HCT116 (cell line): ENCODE results near the gene ERBB4. TPM values are rescaled to one million over a fixed set of nuclear protein-coding genes. Genes with fewer than 3 reads are reported as not detected.

Source experiments
- ATAC-seq: fragments of 200-7000 bp; cut with Tn5 transposase; 2 replicates; pipeline ENCODE4 v1.9.1; 2020; ENCODE audit warnings: mild to moderate bottlenecking, moderate library complexity
- BruUV-seq: library from RNA; stranded (reverse); fragments of 400-500 nt; replicated peaks from 2 replicates; lab custom pipeline; 2021; lab: Mats Ljungman, UMichigan
- CTCF ChIA-PET: fragments of 300-600 bp; sonication (Branson Sonifier 250); formaldehyde crosslinking; loops from one replicate; lab custom pipeline; 2021; ENCODE audit warnings: antibody characterized with exemption; lab: Charles Lee
- POLR2A ChIA-PET: fragments of 300-600, 350-600 bp; sonication (Branson Sonifier 250); formaldehyde crosslinking; loops from one replicate; lab custom pipeline; 2021; ENCODE audit warnings: antibody characterized with exemption; lab: Charles Lee
- RAD21 ChIA-PET, 2 experiments: fragments of 300-600 bp; sonication (Branson Sonifier 250); formaldehyde crosslinking; loops; one replicate each; lab custom pipeline; 2023; ENCODE audit warnings: low total read pairs in 2 of 2; ENCODE audit not compliant: uncharacterized antibody in 2 of 2, unreplicated experiment in 2 of 2, low non-redundant PET in 1 of 2; lab: Charles Lee
- DNase-seq: peaks from one replicate; pipeline ENCODE4 v3.0.0-alpha.2; 2010; ENCODE audit warnings: low read depth, low spot score
- H2AFZ ChIP-seq: fragments of 200-600 bp; shearing (Covaris generic), sonication (generic); 2 replicates; pipeline ENCODE4 v1.6.1; 2017; ENCODE audit warnings: low read depth, mixed run types, mixed read lengths, antibody characterized with exemption, low read length; ENCODE audit not compliant: poor library complexity, severe bottlenecking
- H3K27ac ChIP-seq: 2 replicates; pipeline ENCODE4 v1.5.1; 2012; ENCODE audit warnings: low read depth, low read length
- H3K27me3 ChIP-seq: fragments of 200-600 bp; sonication (generic); 2 replicates; pipeline ENCODE4 v1.6.1; 2016; ENCODE audit warnings: mixed run types, low read length, mixed read lengths; ENCODE audit not compliant: insufficient read depth
- H3K36me3 ChIP-seq, 2 experiments: fragments of 200-500 bp in 1 of 2; fragments of 200-600 bp in 1 of 2; sonication (Bioruptor generic) in 1 of 2; sonication (generic) in 1 of 2; 2 replicates each; pipeline versions ENCODE4 v1.5.1 to v1.6.1; 2014 to 2016; ENCODE audit warnings: low read length in 2 of 2, inconsistent platforms in 1 of 2, mixed read lengths in 1 of 2, mixed run types in 1 of 2; ENCODE audit not compliant: insufficient read depth in 2 of 2, control insufficient read depth in 1 of 2
- H3K4me1 ChIP-seq, 2 experiments: fragments of 200-600 bp in 1 of 2; sonication (generic) in 1 of 2; 2 replicates each; pipeline versions ENCODE4 v1.5.1 to v1.6.1; 2012 to 2017; ENCODE audit warnings: low read length in 2 of 2, inconsistent platforms in 1 of 2, mild to moderate bottlenecking in 1 of 2, mixed read lengths in 1 of 2, mixed run types in 1 of 2, moderate library complexity in 1 of 2; ENCODE audit not compliant: insufficient read depth in 2 of 2, control insufficient read depth in 1 of 2
- H3K4me2 ChIP-seq: fragments of 200-600 bp; sonication (generic); 2 replicates; pipeline ENCODE4 v1.6.1; 2017; ENCODE audit warnings: mixed run types, low read length, mixed read lengths
- H3K4me3 ChIP-seq, 2 experiments: fragments of 200-600 bp in 1 of 2; sonication (generic) in 1 of 2; replicated peaks in 1 of 2; 2 replicates each; pipeline ENCODE4 v1.5.1; 2011 to 2016; ENCODE audit warnings: low read length in 2 of 2, control low read depth in 1 of 2, low read depth in 1 of 2, mild to moderate bottlenecking in 1 of 2, mixed read lengths in 1 of 2, mixed run types in 1 of 2
- H3K79me2 ChIP-seq: fragments of 200-600 bp; sonication (generic); 2 replicates; pipeline ENCODE4 v1.6.1; 2017; ENCODE audit warnings: mild to moderate bottlenecking, mixed run types, low read length, moderate library complexity, mixed read lengths; ENCODE audit not compliant: insufficient read depth
- H3K9ac ChIP-seq: fragments of 200-600 bp; sonication (generic); 2 replicates; pipeline ENCODE4 v1.6.1; 2016; ENCODE audit warnings: low read length, mixed read lengths
- H3K9me2 ChIP-seq: fragments of 200-600 bp; sonication (generic), shearing (Covaris generic); 2 replicates; pipeline ENCODE4 v1.6.1; 2017; ENCODE audit warnings: mixed run types, mild to moderate bottlenecking, moderate library complexity; ENCODE audit not compliant: insufficient read depth
- H3K9me3 ChIP-seq, 2 experiments: fragments of 200-500 bp in 1 of 2; fragments of 200-600 bp in 1 of 2; sonication (Bioruptor generic) in 1 of 2; sonication (generic) in 1 of 2; 2 replicates each; pipeline ENCODE4 v1.6.1; 2014 to 2017; ENCODE audit warnings: low read length in 2 of 2, mixed read lengths in 2 of 2, inconsistent platforms in 1 of 2, low read depth in 1 of 2, mild to moderate bottlenecking in 1 of 2, mixed run types in 1 of 2, moderate library complexity in 1 of 2; ENCODE audit not compliant: control insufficient read depth in 1 of 2, insufficient read depth in 1 of 2
- H4K20me1 ChIP-seq: fragments of 200-600 bp; sonication (generic), shearing (Covaris generic); 2 replicates; pipeline ENCODE4 v1.6.1; 2017; ENCODE audit warnings: mixed run types, mild to moderate bottlenecking, moderate library complexity; ENCODE audit not compliant: insufficient read depth
- CBX3 ChIP-seq: IDR thresholded peaks from 2 replicates; pipeline ENCODE4 v1.6.1; 2012; ENCODE audit warnings: low read depth
- ELF1 ChIP-seq: IDR thresholded peaks from 2 replicates; pipeline ENCODE4 v1.6.1; 2012; ENCODE audit warnings: low read depth, borderline replicate concordance
- EZH2phosphoT487 ChIP-seq: fragments of 200-600 bp; IDR thresholded peaks from 2 replicates; pipeline ENCODE4 v1.6.1; 2018; ENCODE audit warnings: antibody characterized with exemption, borderline replicate concordance
- JUND ChIP-seq: IDR thresholded peaks from 2 replicates; pipeline ENCODE4 v1.6.1; 2012
- MAX ChIP-seq: IDR thresholded peaks from 2 replicates; pipeline ENCODE4 v1.6.1; 2012
- POLR2A ChIP-seq: IDR thresholded peaks from 2 replicates; pipeline ENCODE4 v1.7.0; 2011; ENCODE audit warnings: borderline replicate concordance; ENCODE audit not compliant: insufficient read depth, insufficient read length; ENCODE audit errors: extremely low read depth
- POLR2AphosphoS5 ChIP-seq: IDR thresholded peaks from 2 replicates; pipeline ENCODE4 v1.6.1; 2011; ENCODE audit warnings: mild to moderate bottlenecking, low read depth, low read length, moderate library complexity
- RAD21 ChIP-seq: IDR thresholded peaks from 2 replicates; pipeline ENCODE4 v1.6.1; 2012; ENCODE audit warnings: low read depth, mild to moderate bottlenecking
- YY1 ChIP-seq: IDR thresholded peaks from 2 replicates; pipeline ENCODE4 v1.6.1; 2011; ENCODE audit warnings: low read length, low read depth, moderate library complexity, mild to moderate bottlenecking; ENCODE audit not compliant: insufficient replicate concordance; ENCODE audit errors: extremely low read depth
- ZNF274 ChIP-seq: fragments of 200-500 bp; sonication (Bioruptor generic); IDR thresholded peaks from 2 replicates; pipeline ENCODE4 v1.6.1; 2014; ENCODE audit warnings: mild to moderate bottlenecking, low read depth, low read length, inconsistent platforms
- intact Hi-C: fragments of 100-400 bp; cut with micrococcal nuclease; formaldehyde crosslinking; loops from 2 replicates; pipeline ENCODE4 v1.10.0; 2022
- total RNA-seq: library from RNA; stranded (reverse); gene quantifications from one replicate; pipeline ENCODE4 v1.2.1, GENCODE V29; 2021; ENCODE audit not compliant: unreplicated experiment
- TF ChIP-seq, protein P1 (sequence below), 3 experiments: fragments of 200-600 bp in 1 of 3; sonication (generic) in 1 of 3; IDR thresholded peaks in 2 of 3; conservative IDR thresholded peaks in 1 of 3; 2 replicates each; pipeline ENCODE4 v1.5.1; 2012 to 2017; ENCODE audit warnings: low read depth in 2 of 3, low read length in 2 of 3, antibody characterized with exemption in 1 of 3, borderline replicate concordance in 1 of 3, control low read depth in 1 of 3, mild to moderate bottlenecking in 1 of 3, mixed read lengths in 1 of 3, mixed run types in 1 of 3, moderate library complexity in 1 of 3; ENCODE audit not compliant: insufficient read depth in 1 of 3
- TF ChIP-seq, protein P2 (sequence below): IDR thresholded peaks from 2 replicates; pipeline ENCODE4 v1.6.1; 2012

Gene ERBB4
- total RNA-seq, 1 experiment from 2014 or later = 0.10 TPM

DNA sequence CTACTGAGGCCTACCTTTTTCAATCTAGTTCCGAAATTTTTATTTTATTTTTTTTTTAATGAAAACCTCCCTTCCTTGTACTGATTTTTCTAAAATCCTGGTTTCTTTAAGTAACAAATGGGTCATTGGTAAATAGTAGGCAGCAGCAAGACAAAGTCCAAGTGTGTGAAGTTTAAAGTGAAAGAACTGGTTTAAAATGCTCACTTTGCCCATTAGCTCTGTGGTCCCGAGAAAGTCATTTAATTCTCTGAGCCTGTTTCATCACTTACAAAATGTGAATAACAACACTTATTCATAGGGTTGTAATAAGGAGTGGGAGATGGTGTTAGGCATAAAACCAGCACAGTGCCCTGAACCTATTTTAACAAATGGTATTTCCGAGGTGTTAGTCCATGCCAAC lies 426.2 kb downstream of the ERBB4 start:
- ATAC-seq (no peak), DNase-seq (no peak)
- H3K27me3 ChIP-seq = no peaks in the 10 kb centered on the region
- H3K9me2 ChIP-seq = no peaks in the 10 kb centered on the region
- TF ChIP-seq ZNF274 (no peak), JUND (no peak), POLR2AphosphoS5 (no peak), POLR2A (no peak)
- TF ChIP-seq, all 23 proteins: peak for 0
- RAD21 ChIA-PET = no interaction called here
- Histone ChIP-seq H3K4me2 (no peak overlapping the region), H3K4me3 (no peak overlapping the region), H3K79me2 (no peaks in the 10 kb centered on the region), H3K36me3 (no peaks in the 10 kb centered on the region), H3K27ac (no peak overlapping the region), H3K4me1 (no peaks in the 10 kb centered on the region), H4K20me1 (no peaks in the 10 kb centered on the region), H3K9ac (no peak overlapping the region), H2AFZ (no peak overlapping the region), H3K9me3 (no peaks in the 10 kb centered on the region)
- intact Hi-C loops = no loop called here
- POLR2A ChIA-PET = no interaction called here
- no TSS peak for BruUV-seq
- CTCF ChIA-PET = no interaction called here

- H3K4me1 ChIP-seq = no peaks in the 10 kb centered on the region
- no peaks in the 10 kb centered on the region for H3K79me2 ChIP-seq
- H3K9ac ChIP-seq = no peak overlapping the region
- H3K27ac ChIP-seq = no peak overlapping the region
- H3K27me3 ChIP-seq = no peaks in the 10 kb centered on the region
- no peaks in the 10 kb centered on the region for H3K9me3 ChIP-seq
- POLR2A ChIA-PET = no interaction called here
- H2AFZ ChIP-seq = no peak overlapping the region
- no peaks in the 10 kb centered on the region for H3K36me3 ChIP-seq
- CTCF ChIA-PET = no interaction called here
- no TSS peak for BruUV-seq
- no peaks in the 10 kb centered on the region for H4K20me1 ChIP-seq
- H3K4me3 ChIP-seq = no peak overlapping the region
- RAD21 ChIA-PET = no interaction called here
- no peak for ATAC-seq
- intact Hi-C loops = loop anchor here (1.0 kb wide), 1 partner anchor 7 kb away; no protein-coding TSS in a partner anchor
- TF ChIP-seq RAD21 = no peak
- no peak for TF ChIP-seq EZH2phosphoT487
- no peak for TF ChIP-seq MAX
- no peak for TF ChIP-seq ELF1
- TF ChIP-seq, protein P1, sequence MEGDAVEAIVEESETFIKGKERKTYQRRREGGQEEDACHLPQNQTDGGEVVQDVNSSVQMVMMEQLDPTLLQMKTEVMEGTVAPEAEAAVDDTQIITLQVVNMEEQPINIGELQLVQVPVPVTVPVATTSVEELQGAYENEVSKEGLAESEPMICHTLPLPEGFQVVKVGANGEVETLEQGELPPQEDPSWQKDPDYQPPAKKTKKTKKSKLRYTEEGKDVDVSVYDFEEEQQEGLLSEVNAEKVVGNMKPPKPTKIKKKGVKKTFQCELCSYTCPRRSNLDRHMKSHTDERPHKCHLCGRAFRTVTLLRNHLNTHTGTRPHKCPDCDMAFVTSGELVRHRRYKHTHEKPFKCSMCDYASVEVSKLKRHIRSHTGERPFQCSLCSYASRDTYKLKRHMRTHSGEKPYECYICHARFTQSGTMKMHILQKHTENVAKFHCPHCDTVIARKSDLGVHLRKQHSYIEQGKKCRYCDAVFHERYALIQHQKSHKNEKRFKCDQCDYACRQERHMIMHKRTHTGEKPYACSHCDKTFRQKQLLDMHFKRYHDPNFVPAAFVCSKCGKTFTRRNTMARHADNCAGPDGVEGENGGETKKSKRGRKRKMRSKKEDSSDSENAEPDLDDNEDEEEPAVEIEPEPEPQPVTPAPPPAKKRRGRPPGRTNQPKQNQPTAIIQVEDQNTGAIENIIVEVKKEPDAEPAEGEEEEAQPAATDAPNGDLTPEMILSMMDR (IDR thresholded peaks at IDR 0.05 in 2 of 3, conservative IDR thresholded peaks at IDR 0.05 in 1 of 3; ENCODE audit: borderline replicate concordance in 1 of 3, insufficient read depth in 1 of 3, low read depth in 2 of 3, low read length in 2 of 3) = no peak
- TF ChIP-seq POLR2A = no peak
- no peak for TF ChIP-seq CBX3
- TF ChIP-seq YY1 = no peak
- TF ChIP-seq, protein P2, sequence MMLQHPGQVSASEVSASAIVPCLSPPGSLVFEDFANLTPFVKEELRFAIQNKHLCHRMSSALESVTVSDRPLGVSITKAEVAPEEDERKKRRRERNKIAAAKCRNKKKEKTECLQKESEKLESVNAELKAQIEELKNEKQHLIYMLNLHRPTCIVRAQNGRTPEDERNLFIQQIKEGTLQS = no peak
- TF ChIP-seq, all 23 proteins: peak for 0
- H3K9me2 ChIP-seq = no peaks in the 10 kb centered on the region
- DNase-seq = no peak
- no peak overlapping the region for H3K4me2 ChIP-seq
Observed at GRCh38 chr2:212109792-212110680, 428.6 kb downstream of the ERBB4 start.
